K562 treated with DMSO at 1 percent for 48 hours (cell line): ENCODE data around the gene SATL1. TPM values are rescaled to one million over a fixed set of nuclear protein-coding genes. Genes with fewer than 3 reads are reported as not detected.

Source experiments
- total RNA-seq: library from RNA; unstranded; fragments of 300-600 nt; gene quantifications from 2 replicates; pipeline ENCODE4 v1.2.3, GENCODE V29; 2022; ENCODE audit warnings: low replicate concordance; ENCODE audit errors: extremely low read depth

The SATL1 gene, protein sequence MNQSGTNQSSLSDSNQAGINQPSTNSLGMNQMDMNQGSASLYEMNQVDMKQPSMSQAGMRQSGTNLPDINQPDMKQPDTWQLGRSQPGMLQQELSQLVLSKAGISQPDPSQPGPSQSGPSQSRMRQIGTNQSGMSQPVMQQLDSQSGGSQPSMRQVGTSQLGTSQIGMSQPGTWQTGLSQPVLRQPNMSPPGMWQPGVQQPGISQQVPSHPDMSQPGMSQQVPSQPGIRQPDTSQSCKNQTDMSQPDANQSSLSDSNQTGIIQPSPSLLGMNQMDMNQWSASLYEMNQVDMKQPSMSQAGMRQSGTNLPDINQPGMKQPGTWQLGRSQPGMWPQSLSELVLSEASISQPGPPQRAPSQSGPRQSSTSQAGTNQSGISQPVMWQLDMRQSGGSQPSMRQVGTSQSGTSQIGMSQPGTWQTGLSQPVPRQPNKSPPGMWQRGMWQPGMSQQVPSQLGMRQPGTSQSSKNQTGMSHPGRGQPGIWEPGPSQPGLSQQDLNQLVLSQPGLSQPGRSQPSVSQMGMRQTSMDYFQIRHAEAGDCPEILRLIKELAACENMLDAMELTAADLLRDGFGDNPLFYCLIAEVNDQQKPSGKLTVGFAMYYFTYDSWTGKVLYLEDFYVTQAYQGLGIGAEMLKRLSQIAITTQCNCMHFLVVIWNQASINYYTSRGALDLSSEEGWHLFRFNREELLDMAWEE
- total RNA-seq = not detected in 2 replicates

DNA sequence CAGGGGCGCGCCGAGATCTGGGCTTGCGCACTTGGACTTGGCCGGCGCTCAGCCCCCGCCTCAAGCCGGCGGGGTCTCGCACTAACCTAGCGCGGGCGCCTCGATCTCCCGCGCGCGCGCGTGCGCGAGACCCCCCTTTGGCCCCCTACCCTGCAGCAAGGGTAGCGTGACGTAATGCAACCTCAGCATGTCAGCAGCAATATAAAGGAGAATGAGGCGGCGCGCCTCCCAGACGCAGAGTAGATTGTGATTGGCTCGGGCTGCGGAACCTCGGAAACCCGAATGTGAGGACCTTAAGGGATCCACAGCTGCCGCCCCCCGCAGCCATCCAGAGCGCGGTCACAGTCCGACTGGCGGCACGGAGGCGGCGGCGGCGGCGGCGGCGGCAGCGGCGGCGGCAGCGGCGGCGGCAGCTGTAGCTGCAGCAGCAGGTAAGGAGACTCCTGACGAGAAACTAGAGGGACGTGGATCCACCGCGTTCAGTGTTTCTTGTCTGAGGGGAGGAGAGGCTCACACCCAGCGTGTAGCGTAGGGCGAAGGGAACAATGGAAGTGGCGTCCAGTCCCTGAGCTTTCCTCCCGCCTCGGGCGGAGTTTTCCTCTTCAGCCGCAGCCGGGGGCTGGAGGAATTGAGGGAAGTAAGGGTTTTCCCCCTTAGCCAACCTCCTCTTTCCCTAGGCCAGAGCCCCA, at the start of gene SATL1, which contains the start of gene ZNF711:
TSS of gene SATL1 (minus strand) at position 19 of the 689 bp plus-strand sequence. CDS start 134,811 bp downstream, outside the sequence.
TSS of gene ZNF711 (plus strand) at position 231 of the 689 bp plus-strand sequence. CDS start 3,582 bp downstream, outside the sequence.

Other genes starting within 250 kb of the SATL1 start
- not detected in 2 replicates for gene APOOL, start 239.9 kb downstream of the SATL1 start, total RNA-seq
- gene ZNF711, start 212 bp upstream of the SATL1 start, total RNA-seq = not detected in 2 replicates
- not detected in 2 replicates for gene POF1B, start 135.9 kb upstream of the SATL1 start, total RNA-seq